SK-N-MC (cell line): Measurements from ENCODE around the gene BCAT1.

Experiments
- DNase-seq: peaks from one replicate; pipeline ENCODE4 v3.0.0-alpha.2; 2011; ENCODE audit warnings: low read depth, low spot score
- H3K27ac ChIP-seq: fragments of 200-600 bp; sonication (generic); 2 replicates; pipeline ENCODE4 v1.5.1; 2016; ENCODE audit warnings: mixed run types
- H3K36me3 ChIP-seq: fragments of 200-600 bp; sonication (generic); 2 replicates; pipeline ENCODE4 v1.6.1; 2017; ENCODE audit warnings: antibody characterized with exemption, low read length, mixed read lengths; ENCODE audit not compliant: insufficient read depth
- H3K4me3 ChIP-seq: fragments of 200-600 bp; sonication (generic); 2 replicates; pipeline ENCODE4 v1.5.1; 2016
- H3K9ac ChIP-seq: fragments of 200-600 bp; sonication (generic); 2 replicates; pipeline ENCODE4 v1.8.0; 2017; ENCODE audit warnings: mixed run types, mixed read lengths; ENCODE audit not compliant: insufficient read length
- H3K9me3 ChIP-seq: fragments of 200-600 bp; sonication (generic); 2 replicates; pipeline ENCODE4 v1.6.1; 2017; ENCODE audit warnings: low read depth, mild to moderate bottlenecking, antibody characterized with exemption, low read length, moderate library complexity, mixed read lengths
- EZH2 ChIP-seq: fragments of 200-600 bp; sonication (generic); IDR thresholded peaks from one replicate; pipeline ENCODE4 v1.6.1; 2017; ENCODE audit warnings: antibody characterized with exemption
- FOXP2 ChIP-seq: optimal IDR thresholded peaks from 2 replicates; pipeline ENCODE3; 2011; ENCODE audit warnings: mild to moderate bottlenecking, moderate library complexity; ENCODE audit not compliant: insufficient read depth; ENCODE audit errors: extremely low read length, control extremely low read depth
- POLR2AphosphoS5 ChIP-seq: IDR thresholded peaks from 2 replicates; pipeline ENCODE4 v1.6.1; 2012; ENCODE audit warnings: mild to moderate bottlenecking, low read depth, low read length, borderline replicate concordance

Gene BCAT1

DNA sequence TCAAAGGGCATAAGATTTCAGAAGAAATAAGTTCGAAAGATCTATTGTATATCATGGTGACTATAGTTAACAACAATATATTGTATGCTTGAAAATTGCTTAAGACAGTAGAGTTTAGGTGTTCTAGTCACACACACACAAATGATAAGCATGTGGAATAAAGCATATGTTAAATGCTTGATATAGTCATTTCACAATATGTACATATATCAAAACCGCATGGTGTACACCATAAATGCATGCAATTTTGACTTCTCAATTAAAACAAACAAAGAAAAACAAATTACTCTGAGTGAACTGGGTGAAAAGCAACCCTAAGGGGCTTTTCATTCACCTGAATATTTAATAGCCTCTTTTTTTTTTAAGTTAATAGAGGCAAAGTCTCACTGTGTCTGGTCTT, 40.3 kb upstream of the BCAT1 start:
- DNase-seq, result no peak
- H3K27ac ChIP-seq, result no peak overlapping the region
- TF ChIP-seq EZH2 (no peak), FOXP2 (no peak), POLR2AphosphoS5 (no peak)
- no peaks in the 10 kb centered on the region for H3K9me3 ChIP-seq
- H3K36me3 ChIP-seq, result no peaks in the 10 kb centered on the region
- no peak overlapping the region for H3K9ac ChIP-seq
- H3K4me3 ChIP-seq, result no peak overlapping the region

DNA sequence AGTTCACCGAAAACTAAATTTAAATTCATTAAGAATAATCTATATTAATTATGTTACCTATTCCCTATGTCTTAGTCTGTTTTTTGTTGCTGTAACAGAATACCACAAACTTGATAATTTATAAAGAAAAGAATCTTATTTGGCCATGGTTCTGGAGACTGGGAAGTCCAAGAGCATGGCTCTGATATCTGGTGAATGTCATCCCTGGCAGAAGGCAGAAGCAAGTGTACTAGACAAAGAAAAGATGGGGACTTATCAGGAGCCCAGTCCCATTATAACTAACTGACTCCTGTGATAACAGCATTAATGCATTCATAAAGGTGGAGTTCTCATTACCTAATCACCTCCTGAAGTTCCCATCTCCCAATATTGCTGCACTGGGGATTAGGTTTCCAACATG, 33.3 kb upstream of the BCAT1 start:
- Histone ChIP-seq H3K9me3 (no peaks in the 10 kb centered on the region), H3K27ac (no peak overlapping the region), H3K36me3 (no peaks in the 10 kb centered on the region), H3K4me3 (no peak overlapping the region), H3K9ac (no peak overlapping the region)
- TF ChIP-seq POLR2AphosphoS5 (no peak), FOXP2 (no peak)
- DNase-seq, result no peak

DNA sequence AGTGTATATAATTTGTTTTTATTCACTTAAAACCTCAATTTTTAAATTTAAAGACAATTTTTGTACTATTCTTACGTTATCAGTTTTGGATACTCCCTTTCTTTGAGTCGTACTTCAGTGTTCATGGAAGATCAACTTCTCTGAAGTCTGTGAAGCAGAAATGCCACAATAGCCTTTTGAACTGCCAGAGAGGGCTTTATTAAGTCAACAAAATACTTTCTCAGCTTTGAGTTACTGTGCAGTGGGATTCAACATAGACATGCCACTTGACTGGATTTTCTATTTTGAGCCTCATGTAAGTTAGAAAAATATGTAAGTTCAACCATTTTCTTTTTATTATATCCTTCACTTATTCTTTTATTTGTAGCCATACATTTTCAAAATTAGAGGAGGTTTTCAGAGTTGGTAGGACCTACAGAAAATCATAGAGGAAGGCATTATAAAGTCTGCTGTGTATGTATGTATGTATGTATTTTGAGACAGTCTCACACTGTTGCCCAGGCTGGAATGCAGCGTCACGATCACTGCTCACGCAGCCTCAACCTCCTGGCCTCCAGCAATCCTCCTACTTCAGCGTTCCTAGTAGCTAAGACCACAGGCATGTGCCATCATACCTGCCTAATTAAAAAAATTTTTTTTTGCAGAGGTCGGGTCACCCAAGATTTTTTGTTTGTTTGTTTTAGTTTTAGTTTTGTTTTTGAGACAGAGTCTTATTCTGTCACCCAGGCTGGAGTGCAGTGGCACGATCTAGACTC, 31.3 kb upstream of the BCAT1 start:
- TF ChIP-seq EZH2 (no peak), FOXP2 (no peak), POLR2AphosphoS5 (no peak)
- Histone ChIP-seq H3K4me3 (no peak overlapping the region), H3K9ac (no peak overlapping the region), H3K36me3 (no peaks in the 10 kb centered on the region), H3K27ac (no peak overlapping the region), H3K9me3 (no peaks in the 10 kb centered on the region)
- DNase-seq, result no peak

DNA sequence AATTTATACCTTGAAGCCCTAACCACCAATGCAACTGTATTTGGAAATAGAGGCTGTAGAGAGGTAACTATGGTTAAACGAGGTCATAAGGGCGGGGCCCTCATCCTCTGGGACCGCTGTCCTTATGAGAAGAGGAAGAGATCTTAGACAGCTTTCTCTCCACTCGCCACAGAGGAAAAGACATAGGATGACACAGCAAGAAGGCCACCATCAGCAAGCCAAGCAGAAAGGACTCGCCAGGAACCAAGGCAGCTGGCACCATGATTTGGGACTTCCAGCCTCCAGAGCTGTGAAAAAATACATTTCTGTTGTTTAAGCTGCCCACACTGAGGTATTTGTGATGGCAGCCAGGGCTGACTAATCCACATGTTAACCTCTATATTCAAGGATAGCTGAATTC, 30.4 kb upstream of the BCAT1 start:
- no peak overlapping the region for H3K9ac ChIP-seq
- DNase-seq, result no peak
- H3K36me3 ChIP-seq, result no peaks in the 10 kb centered on the region
- no peak overlapping the region for H3K4me3 ChIP-seq
- TF ChIP-seq POLR2AphosphoS5, result no peak
- no peak overlapping the region for H3K27ac ChIP-seq
- no peaks in the 10 kb centered on the region for H3K9me3 ChIP-seq

DNA sequence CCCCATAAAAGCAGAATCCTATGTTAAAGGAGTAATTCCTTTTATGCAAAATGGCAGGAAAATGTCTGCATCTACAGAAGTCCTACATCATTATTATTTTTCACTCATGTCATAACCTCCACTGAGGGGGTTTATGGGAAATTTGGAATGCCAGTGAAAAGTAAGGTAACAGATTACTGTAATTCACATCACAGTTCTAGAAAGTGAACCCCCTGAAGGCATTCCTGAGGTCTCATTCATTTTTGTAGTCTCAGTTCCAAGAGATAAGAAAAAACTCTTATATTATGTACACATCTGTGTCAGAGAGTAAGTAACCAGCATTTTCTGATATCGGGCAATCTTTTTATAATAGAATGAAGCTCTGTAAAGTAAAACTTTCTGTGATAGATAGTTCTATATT, 28.8 kb upstream of the BCAT1 start:
- Histone ChIP-seq H3K9ac (no peak overlapping the region), H3K9me3 (no peaks in the 10 kb centered on the region), H3K4me3 (no peak overlapping the region), H3K27ac (no peak overlapping the region), H3K36me3 (no peaks in the 10 kb centered on the region)
- no peak for DNase-seq
- TF ChIP-seq EZH2, result no peak
- TF ChIP-seq FOXP2, result no peak
- TF ChIP-seq POLR2AphosphoS5, result no peak

DNA sequence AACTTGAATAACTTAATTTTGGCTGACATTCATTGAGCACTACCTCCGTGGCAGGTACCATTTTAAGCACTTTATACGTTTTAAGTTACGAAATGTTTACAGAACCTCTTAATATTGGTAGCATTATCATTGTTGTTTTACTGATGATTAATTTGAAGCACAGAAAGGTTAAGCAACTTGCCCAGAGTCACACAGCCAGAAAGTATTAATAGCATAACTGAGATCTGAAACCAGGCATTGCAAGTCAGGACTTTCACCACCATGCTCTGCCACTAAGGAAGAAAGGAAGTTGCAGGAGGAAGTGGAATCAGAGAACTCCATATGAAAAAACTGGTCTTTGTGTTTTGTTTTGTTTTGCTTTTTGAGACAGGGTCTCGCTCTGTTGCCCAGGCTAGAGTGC, 28.2 kb upstream of the BCAT1 start:
- H3K9me3 ChIP-seq, result no peaks in the 10 kb centered on the region
- no peak overlapping the region for H3K27ac ChIP-seq
- no peaks in the 10 kb centered on the region for H3K36me3 ChIP-seq
- no peak overlapping the region for H3K9ac ChIP-seq
- DNase-seq, result no peak
- TF ChIP-seq FOXP2, result no peak
- no peak for TF ChIP-seq EZH2
- no peak for TF ChIP-seq POLR2AphosphoS5
- no peak overlapping the region for H3K4me3 ChIP-seq

- no peak for DNase-seq
- TF ChIP-seq FOXP2 (no peak), EZH2 (no peak), POLR2AphosphoS5 (no peak)
- H3K9ac ChIP-seq, result no peak overlapping the region
- H3K27ac ChIP-seq, result no peak overlapping the region
- no peaks in the 10 kb centered on the region for H3K9me3 ChIP-seq
- H3K4me3 ChIP-seq, result no peak overlapping the region
- H3K36me3 ChIP-seq, result no peaks in the 10 kb centered on the region
Measured at GRCh38 chr12:24975425-24975824, 26.5 kb upstream of the BCAT1 start.

DNA sequence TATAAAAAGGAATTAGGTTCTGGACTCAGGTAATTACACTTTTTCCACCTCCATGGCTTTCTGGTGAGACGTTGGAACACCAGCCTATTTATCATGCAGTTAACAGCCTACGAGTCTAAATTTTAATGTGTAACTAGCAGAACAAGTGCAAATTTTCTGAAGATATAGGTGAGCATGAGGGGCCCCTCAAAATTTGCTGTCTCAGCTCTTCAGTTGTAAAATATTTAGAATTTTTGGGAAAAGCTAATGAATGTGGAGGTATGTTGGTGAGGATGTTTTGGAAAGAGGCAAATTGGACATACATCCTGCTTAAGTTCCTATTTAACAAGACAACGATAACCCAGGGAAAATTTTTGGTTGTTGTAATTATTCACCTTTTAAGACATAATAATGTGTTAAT, 25.3 kb upstream of the BCAT1 start:
- Histone ChIP-seq H3K27ac (no peak overlapping the region), H3K36me3 (no peaks in the 10 kb centered on the region), H3K9ac (no peak overlapping the region), H3K4me3 (no peak overlapping the region), H3K9me3 (no peaks in the 10 kb centered on the region)
- TF ChIP-seq EZH2, result no peak
- no peak for DNase-seq

GRCh38 chr12:24972078-24972477, 23.2 kb upstream of the BCAT1 start:
- H3K27ac ChIP-seq, result no peak overlapping the region
- no peak for TF ChIP-seq POLR2AphosphoS5
- TF ChIP-seq FOXP2, result no peak
- TF ChIP-seq EZH2, result no peak
- no peaks in the 10 kb centered on the region for H3K9me3 ChIP-seq
- no peak overlapping the region for H3K4me3 ChIP-seq
- no peak overlapping the region for H3K9ac ChIP-seq
- no peaks in the 10 kb centered on the region for H3K36me3 ChIP-seq
- DNase-seq, result no peak
